Neuronal stem cell (in vitro differentiated cells): ENCODE data around the gene LOXL4.

Source experiments
- DNase-seq: peaks from one replicate; pipeline ENCODE4 v3.0.0-alpha.2; 2013; ENCODE audit warnings: low spot score
- H2AFZ ChIP-seq: one replicate; pipeline ENCODE4 v1.6.1; 2013; ENCODE audit warnings: mild to moderate bottlenecking, low read length, inconsistent platforms
- H2AK5ac ChIP-seq: 2 replicates; pipeline ENCODE4 v1.6.1; 2013; ENCODE audit warnings: low read depth, mild to moderate bottlenecking, inconsistent platforms, low read length, moderate library complexity, mixed read lengths
- H2BK120ac ChIP-seq: 2 replicates; pipeline ENCODE4 v1.6.1; 2013; ENCODE audit warnings: low read depth, mild to moderate bottlenecking, inconsistent platforms, low read length, moderate library complexity, mixed read lengths
- H2BK12ac ChIP-seq: one replicate; pipeline ENCODE4 v1.6.1; 2013; ENCODE audit warnings: low read length, inconsistent platforms
- H2BK15ac ChIP-seq: 2 replicates; pipeline ENCODE4 v1.6.1; 2013; ENCODE audit warnings: mild to moderate bottlenecking, low read length, inconsistent platforms, mixed read lengths
- H2BK5ac ChIP-seq: one replicate; pipeline ENCODE4 v1.6.1; 2013; ENCODE audit warnings: inconsistent platforms, mild to moderate bottlenecking, low read length, moderate library complexity
- H3K14ac ChIP-seq: one replicate; pipeline ENCODE4 v1.6.1; 2013; ENCODE audit warnings: low read length, inconsistent platforms
- H3K18ac ChIP-seq: 2 replicates; pipeline ENCODE4 v1.6.1; 2013; ENCODE audit warnings: low read length, inconsistent platforms
- H3K23ac ChIP-seq: 2 replicates; pipeline ENCODE4 v1.6.1; 2013; ENCODE audit warnings: low read depth, mild to moderate bottlenecking, mixed read lengths, low read length, inconsistent platforms; ENCODE audit not compliant: poor library complexity
- H3K27ac ChIP-seq: replicated peaks from 3 replicates; pipeline ENCODE4 v1.5.1; 2013; ENCODE audit warnings: low read length, inconsistent platforms
- H3K27me3 ChIP-seq, 3 experiments: 2 replicates each; pipeline ENCODE4 v1.6.1; 2013; ENCODE audit warnings: low read length in 3 of 3, mild to moderate bottlenecking in 2 of 3, inconsistent platforms in 1 of 3, low read depth in 1 of 3, mixed read lengths in 1 of 3, moderate library complexity in 1 of 3; ENCODE audit not compliant: control insufficient read depth in 3 of 3, insufficient read depth in 3 of 3
- H3K36me3 ChIP-seq, 2 donors: replicated peaks in 1 of 2; 2 replicates each; pipeline ENCODE4 v1.6.1; 2013; ENCODE audit warnings: low read length in 2 of 2; ENCODE audit not compliant: control insufficient read depth in 2 of 2, insufficient read depth in 2 of 2
- H3K4ac ChIP-seq: 2 replicates; pipeline ENCODE4 v1.6.1; 2013; ENCODE audit warnings: inconsistent platforms, mild to moderate bottlenecking, low read length, moderate library complexity
- H3K4me1 ChIP-seq, 2 donors: 1 replicate in 1 of 2; 2 replicates in 1 of 2; pipeline ENCODE4 v1.6.1; 2013; ENCODE audit warnings: low read length in 2 of 2, low read depth in 1 of 2; ENCODE audit not compliant: control insufficient read depth in 2 of 2, insufficient read depth in 1 of 2
- H3K4me2 ChIP-seq: one replicate; pipeline ENCODE4 v1.6.1; 2013; ENCODE audit warnings: mild to moderate bottlenecking, low read length, inconsistent platforms; ENCODE audit not compliant: insufficient read depth, poor library complexity, severe bottlenecking
- H3K4me3 ChIP-seq, 2 donors: 2 replicates each; pipeline ENCODE4 v1.5.1; 2013; ENCODE audit warnings: low read length in 2 of 2, mild to moderate bottlenecking in 2 of 2, inconsistent platforms in 1 of 2, moderate library complexity in 1 of 2
- H3K79me1 ChIP-seq: one replicate; pipeline ENCODE4 v1.6.1; 2013; ENCODE audit warnings: low read depth, mild to moderate bottlenecking, inconsistent platforms, low read length, moderate library complexity
- H3K9ac ChIP-seq: one replicate; pipeline ENCODE4 v1.6.1; 2013; ENCODE audit warnings: mild to moderate bottlenecking, low read depth, low read length, inconsistent platforms; ENCODE audit not compliant: poor library complexity
- H3K9me3 ChIP-seq, 2 donors: replicated peaks in 1 of 2; 2 replicates each; pipeline versions ENCODE3 to v1.6.1; 2013; ENCODE audit warnings: low read length in 2 of 2, mild to moderate bottlenecking in 2 of 2, inconsistent platforms in 1 of 2, low read depth in 1 of 2, mixed read lengths in 1 of 2, moderate library complexity in 1 of 2; ENCODE audit not compliant: control insufficient read depth in 2 of 2, insufficient read depth in 1 of 2
- H4K8ac ChIP-seq: one replicate; pipeline ENCODE4 v1.6.1; 2013; ENCODE audit warnings: low read depth, mild to moderate bottlenecking, inconsistent platforms, low read length, moderate library complexity
- H4K91ac ChIP-seq: one replicate; pipeline ENCODE4 v1.6.1; 2013; ENCODE audit warnings: low read length, low read depth, mild to moderate bottlenecking, inconsistent platforms; ENCODE audit not compliant: poor library complexity
- WGBS, 2 donors: extraction: QIAGEN DNeasy Blood & Tissue Kit; methylation state at CpG; one replicate each; pipeline ENCODE4 v1.1.7; 2013; ENCODE audit warnings: missing lambda C conversion rate in 2 of 2, mixed read lengths in 1 of 2; ENCODE audit not compliant: insufficient read length in 2 of 2, insufficient replicate concordance in 1 of 2; ENCODE audit errors: extremely low coverage in 2 of 2; 5-methylcytosine and 5-hydroxymethylcytosine counted together

Gene LOXL4

GRCh38 chr10:98251399-98251798 is 16.6 kb downstream of the LOXL4 start:
- Histone ChIP-seq H2AFZ (no peak overlapping the region), H3K9ac (no peak overlapping the region), H2AK5ac (no peak overlapping the region), H3K4me1 (peaks cover 17 to 21% of the 10 kb centered on the region in 2 donors), H3K27ac (no peak overlapping the region), H3K79me1 (no peaks in the 10 kb centered on the region), H2BK5ac (no peak overlapping the region), H3K4me2 (no peak overlapping the region), H3K23ac (no peak overlapping the region), H2BK12ac (no peak overlapping the region), H4K8ac (no peak overlapping the region), H3K36me3 (peaks cover 8 to 31% of the 10 kb centered on the region in 2 donors), H3K9me3 (no peaks in the 10 kb centered on the region), H3K14ac (no peak overlapping the region), H2BK15ac (no peak overlapping the region), H3K27me3 (no peaks in the 10 kb centered on the region), H3K4ac (no peak overlapping the region), H3K18ac (no peak overlapping the region), H4K91ac (no peak overlapping the region), H3K4me3 (no peak overlapping the region), H2BK120ac (no peak overlapping the region)
- no peak for DNase-seq
- WGBS, 2 donors, result no CpG with 5 or more reads among the region's 8 CpGs

GRCh38 chr10:98249134-98249533 is 18.9 kb downstream of the LOXL4 start:
- no CpG with 5 or more reads among the region's 3 CpGs for WGBS, 2 donors

GRCh38 chr10:98248018-98248417 is 20.0 kb downstream of the LOXL4 start:
- Histone ChIP-seq H2BK5ac (no peak overlapping the region), H3K14ac (no peak overlapping the region), H2BK12ac (no peak overlapping the region), H3K36me3 (peaks cover 19 to 55% of the 10 kb centered on the region in 2 donors), H2AK5ac (no peak overlapping the region), H3K9ac (no peak overlapping the region), H2BK15ac (no peak overlapping the region), H3K4me2 (no peak overlapping the region), H3K18ac (no peak overlapping the region), H3K9me3 (no peaks in the 10 kb centered on the region), H3K23ac (no peak overlapping the region), H3K4ac (no peak overlapping the region), H2AFZ (no peak overlapping the region), H4K8ac (no peak overlapping the region), H3K79me1 (no peaks in the 10 kb centered on the region), H2BK120ac (no peak overlapping the region), H4K91ac (no peak overlapping the region), H3K4me3 (no peak overlapping the region), H3K27me3 (no peaks in the 10 kb centered on the region), H3K27ac (no peak overlapping the region), H3K4me1 (peaks cover 17 to 21% of the 10 kb centered on the region in 2 donors)
- no CpG with 5 or more reads among the region's 4 CpGs for WGBS, 2 donors
- DNase-seq, result no peak

More at GRCh38 chr10:98249134-98249533, 18.9 kb downstream of the LOXL4 start:
- Histone ChIP-seq H2BK15ac (no peak overlapping the region), H2AFZ (no peak overlapping the region), H3K27me3 (no peaks in the 10 kb centered on the region), H3K14ac (no peak overlapping the region), H3K4ac (no peak overlapping the region), H3K79me1 (no peaks in the 10 kb centered on the region), H2BK120ac (no peak overlapping the region), H4K91ac (no peak overlapping the region), H3K4me2 (no peak overlapping the region), H3K27ac (no peak overlapping the region), H3K9me3 (no peaks in the 10 kb centered on the region), H4K8ac (no peak overlapping the region), H2AK5ac (no peak overlapping the region), H3K4me3 (no peak overlapping the region), H3K36me3 (peaks cover 16 to 52% of the 10 kb centered on the region in 2 donors), H3K23ac (no peak overlapping the region), H2BK12ac (no peak overlapping the region), H2BK5ac (no peak overlapping the region), H3K18ac (no peak overlapping the region), H3K9ac (no peak overlapping the region), H3K4me1 (peaks cover 17 to 21% of the 10 kb centered on the region in 2 donors)
- DNase-seq, result no peak

GRCh38 chr10:98246911-98247805 is 20.8 kb downstream of the LOXL4 start:
- Histone ChIP-seq H3K27me3 (no peaks in the 10 kb centered on the region), H3K4me2 (no peak overlapping the region), H3K14ac (no peak overlapping the region), H2BK5ac (no peak overlapping the region), H2BK120ac (no peak overlapping the region), H3K4ac (no peak overlapping the region), H4K91ac (no peak overlapping the region), H3K9me3 (no peaks in the 10 kb centered on the region), H2AK5ac (no peak overlapping the region), H3K9ac (no peak overlapping the region), H3K23ac (no peak overlapping the region), H3K4me1 (peaks cover 17 to 20% of the 10 kb centered on the region in 2 donors), H2BK12ac (no peak overlapping the region), H2BK15ac (no peak overlapping the region), H2AFZ (no peak overlapping the region), H3K36me3 (peaks cover 19 to 60% of the 10 kb centered on the region in 2 donors), H4K8ac (no peak overlapping the region), H3K4me3 (no peak overlapping the region), H3K79me1 (no peaks in the 10 kb centered on the region), H3K27ac (no peak overlapping the region), H3K18ac (no peak overlapping the region)
- whole genome bisulfite sequencing, 2 donors, result no CpG with 5 or more reads among the region's 6 CpGs
- no peak for DNase-seq
